Measurements from ENCODE around the gene MEIS2.

Gene MEIS2

DNA sequence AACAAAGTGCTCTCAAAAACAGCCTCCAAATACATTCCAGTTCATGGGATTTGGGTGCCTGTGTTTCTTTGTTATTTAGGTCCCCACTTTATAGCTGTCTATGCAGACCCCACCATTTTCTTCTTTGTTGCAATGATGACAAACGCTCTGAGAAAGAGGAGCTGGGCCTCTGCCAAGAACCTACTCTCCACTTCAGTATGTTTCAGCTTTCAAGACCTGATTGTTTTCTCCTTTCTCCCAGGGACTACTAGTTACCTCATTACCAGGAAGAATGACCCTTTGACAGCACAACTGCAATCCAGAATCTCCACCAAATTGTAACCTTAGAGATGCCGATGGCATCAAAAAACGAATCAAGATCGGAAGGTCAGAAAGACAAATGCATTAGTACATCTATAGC, 236.8 kb downstream of the MEIS2 start:
- TF ChIP-seq EP300 (IDR thresholded peaks at IDR 0.05; ENCODE audit: borderline replicate concordance) = no peak
- TF ChIP-seq EGR1 (IDR thresholded peaks at IDR 0.05) = no peak
- TF ChIP-seq ZBTB7A (IDR thresholded peaks at IDR 0.05; ENCODE audit: low read depth) = no peak
- TF ChIP-seq FOXM1 (IDR thresholded peaks at IDR 0.05; ENCODE audit: borderline replicate concordance, low read depth) = no peak
- no peak for TF ChIP-seq NFIC (IDR thresholded peaks at IDR 0.05)
- no peak for TF ChIP-seq CEBPB (IDR thresholded peaks at IDR 0.05)

DNA sequence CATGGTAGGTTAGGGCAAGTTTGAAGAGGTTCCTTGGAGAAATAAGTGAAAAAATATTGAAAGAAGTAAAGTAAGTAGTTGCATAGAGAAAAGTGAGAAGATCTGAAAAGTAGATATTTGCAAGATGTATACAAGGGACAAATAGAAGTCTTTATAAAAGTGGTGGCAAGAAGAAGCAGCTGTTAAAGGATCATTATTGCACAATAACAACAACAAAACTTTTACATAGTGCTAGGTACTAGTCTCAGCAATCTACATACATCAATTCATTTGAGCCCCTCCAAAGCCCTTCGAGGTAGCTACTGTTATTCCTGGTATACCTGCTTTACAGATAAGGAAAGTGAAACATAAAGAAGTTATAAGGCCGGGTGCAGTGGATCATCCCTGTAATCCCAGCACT, 239.6 kb downstream of the MEIS2 start:
- TF ChIP-seq TCF12 (IDR thresholded peaks at IDR 0.05; ENCODE audit: low read depth) (no peak), CREB1 (IDR thresholded peaks at IDR 0.05; ENCODE audit: low read depth) (no peak), CEBPB (IDR thresholded peaks at IDR 0.05) (no peak)
- TF ChIP-seq, protein P1, sequence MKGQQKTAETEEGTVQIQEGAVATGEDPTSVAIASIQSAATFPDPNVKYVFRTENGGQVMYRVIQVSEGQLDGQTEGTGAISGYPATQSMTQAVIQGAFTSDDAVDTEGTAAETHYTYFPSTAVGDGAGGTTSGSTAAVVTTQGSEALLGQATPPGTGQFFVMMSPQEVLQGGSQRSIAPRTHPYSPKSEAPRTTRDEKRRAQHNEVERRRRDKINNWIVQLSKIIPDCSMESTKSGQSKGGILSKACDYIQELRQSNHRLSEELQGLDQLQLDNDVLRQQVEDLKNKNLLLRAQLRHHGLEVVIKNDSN (IDR thresholded peaks at IDR 0.05) = no peak

DNA sequence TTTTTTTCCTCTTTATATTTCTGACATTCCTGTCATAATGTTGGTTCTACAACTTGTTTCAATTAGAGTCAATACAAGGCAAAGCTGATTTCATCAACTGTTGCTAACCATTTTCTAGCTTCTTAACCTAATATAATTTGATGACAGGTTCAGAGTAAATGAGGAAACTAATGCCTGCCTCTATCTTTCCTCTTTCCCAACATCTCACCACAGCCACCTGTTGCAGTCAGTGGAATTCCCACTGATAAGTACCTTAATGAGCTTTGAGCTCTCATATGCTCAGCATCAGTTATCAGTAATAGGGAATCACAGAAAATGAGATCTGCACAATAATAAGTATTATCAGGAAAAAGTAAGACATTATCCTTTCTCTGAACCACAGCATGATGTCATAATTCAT, 241.9 kb downstream of the MEIS2 start:
- TF ChIP-seq RAD21 (IDR thresholded peaks at IDR 0.05; ENCODE audit: low read depth) (no peak), EGR1 (IDR thresholded peaks at IDR 0.05) (no peak), TEAD4 (IDR thresholded peaks at IDR 0.05) (no peak), TAF1 (IDR thresholded peaks at IDR 0.05; ENCODE audit: low read depth) (no peak), TCF12 (IDR thresholded peaks at IDR 0.05; ENCODE audit: low read depth) (no peak), FOXM1 (IDR thresholded peaks at IDR 0.05; ENCODE audit: borderline replicate concordance, low read depth) (no peak), CREB1 (IDR thresholded peaks at IDR 0.05; ENCODE audit: low read depth) (no peak), YY1 (IDR thresholded peaks at IDR 0.05; ENCODE audit: low read depth) (no peak), CEBPB (IDR thresholded peaks at IDR 0.05) (no peak), NFIC (IDR thresholded peaks at IDR 0.05) (no peak), ZBTB7A (IDR thresholded peaks at IDR 0.05; ENCODE audit: low read depth) (no peak), EP300 (IDR thresholded peaks at IDR 0.05; ENCODE audit: borderline replicate concordance) (no peak)
- TF ChIP-seq, protein P2, sequence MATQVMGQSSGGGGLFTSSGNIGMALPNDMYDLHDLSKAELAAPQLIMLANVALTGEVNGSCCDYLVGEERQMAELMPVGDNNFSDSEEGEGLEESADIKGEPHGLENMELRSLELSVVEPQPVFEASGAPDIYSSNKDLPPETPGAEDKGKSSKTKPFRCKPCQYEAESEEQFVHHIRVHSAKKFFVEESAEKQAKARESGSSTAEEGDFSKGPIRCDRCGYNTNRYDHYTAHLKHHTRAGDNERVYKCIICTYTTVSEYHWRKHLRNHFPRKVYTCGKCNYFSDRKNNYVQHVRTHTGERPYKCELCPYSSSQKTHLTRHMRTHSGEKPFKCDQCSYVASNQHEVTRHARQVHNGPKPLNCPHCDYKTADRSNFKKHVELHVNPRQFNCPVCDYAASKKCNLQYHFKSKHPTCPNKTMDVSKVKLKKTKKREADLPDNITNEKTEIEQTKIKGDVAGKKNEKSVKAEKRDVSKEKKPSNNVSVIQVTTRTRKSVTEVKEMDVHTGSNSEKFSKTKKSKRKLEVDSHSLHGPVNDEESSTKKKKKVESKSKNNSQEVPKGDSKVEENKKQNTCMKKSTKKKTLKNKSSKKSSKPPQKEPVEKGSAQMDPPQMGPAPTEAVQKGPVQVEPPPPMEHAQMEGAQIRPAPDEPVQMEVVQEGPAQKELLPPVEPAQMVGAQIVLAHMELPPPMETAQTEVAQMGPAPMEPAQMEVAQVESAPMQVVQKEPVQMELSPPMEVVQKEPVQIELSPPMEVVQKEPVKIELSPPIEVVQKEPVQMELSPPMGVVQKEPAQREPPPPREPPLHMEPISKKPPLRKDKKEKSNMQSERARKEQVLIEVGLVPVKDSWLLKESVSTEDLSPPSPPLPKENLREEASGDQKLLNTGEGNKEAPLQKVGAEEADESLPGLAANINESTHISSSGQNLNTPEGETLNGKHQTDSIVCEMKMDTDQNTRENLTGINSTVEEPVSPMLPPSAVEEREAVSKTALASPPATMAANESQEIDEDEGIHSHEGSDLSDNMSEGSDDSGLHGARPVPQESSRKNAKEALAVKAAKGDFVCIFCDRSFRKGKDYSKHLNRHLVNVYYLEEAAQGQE (IDR thresholded peaks at IDR 0.05; ENCODE audit: low read depth) = no peak
- TF ChIP-seq, protein P3, sequence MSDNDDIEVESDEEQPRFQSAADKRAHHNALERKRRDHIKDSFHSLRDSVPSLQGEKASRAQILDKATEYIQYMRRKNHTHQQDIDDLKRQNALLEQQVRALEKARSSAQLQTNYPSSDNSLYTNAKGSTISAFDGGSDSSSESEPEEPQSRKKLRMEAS (IDR thresholded peaks at IDR 0.05) = no peak
- TF ChIP-seq, protein P1 (IDR thresholded peaks at IDR 0.05) = no peak

DNA sequence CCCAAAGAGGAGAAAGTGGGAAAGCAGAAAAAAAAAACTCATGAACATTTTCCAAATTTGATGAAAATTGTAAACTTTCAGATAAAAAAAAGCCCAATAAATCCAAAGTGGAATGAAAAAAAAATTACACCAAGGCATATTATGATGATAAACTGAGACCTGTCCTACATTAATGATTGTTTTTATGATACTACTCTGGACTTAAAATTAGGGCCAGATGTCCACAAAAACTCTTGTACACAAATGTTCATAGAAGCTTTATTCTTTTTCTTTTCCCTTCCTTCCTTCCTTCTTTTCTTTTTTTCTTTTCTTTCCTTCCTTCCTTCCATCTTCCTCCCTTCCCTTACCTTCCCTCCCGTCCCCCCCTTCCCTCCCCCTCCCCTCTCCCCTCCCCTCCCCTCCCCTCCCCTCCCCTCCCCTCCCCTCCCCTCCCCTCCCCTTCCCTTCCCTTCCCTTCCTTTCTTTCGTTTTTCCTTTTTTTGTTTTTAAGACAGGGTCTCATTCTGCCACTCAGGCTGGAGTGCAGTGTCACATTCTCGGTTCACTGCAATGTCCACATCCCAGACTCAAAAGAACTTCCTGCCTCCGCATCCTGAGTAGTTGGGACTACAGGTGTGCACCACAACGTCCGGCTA, 243.9 kb downstream of the MEIS2 start:
- TF ChIP-seq TEAD4 (IDR thresholded peaks at IDR 0.05) = no peak
- no peak for TF ChIP-seq CEBPB (IDR thresholded peaks at IDR 0.05)
- TF ChIP-seq, protein P3 (IDR thresholded peaks at IDR 0.05) = no peak

DNA sequence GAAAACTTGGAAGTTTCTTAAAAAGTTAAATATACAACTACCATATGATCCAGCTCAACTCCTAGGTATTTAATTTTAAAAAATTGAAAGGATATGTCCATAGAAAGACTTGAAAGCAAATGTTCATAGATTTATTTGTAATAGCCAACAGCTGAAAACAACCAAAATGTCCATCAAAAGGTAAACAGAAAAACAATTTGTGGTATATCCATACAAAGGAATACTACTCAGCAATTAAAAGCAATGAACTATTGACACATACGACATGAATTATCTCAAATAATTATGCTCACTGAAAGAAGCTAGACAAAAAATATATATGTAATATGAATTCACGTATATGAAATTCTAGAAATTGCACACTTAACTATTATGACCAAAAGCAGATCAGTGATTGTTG, 249.5 kb downstream of the MEIS2 start:
- TF ChIP-seq CREB1 (IDR thresholded peaks at IDR 0.05; ENCODE audit: low read depth) = no peak

DNA sequence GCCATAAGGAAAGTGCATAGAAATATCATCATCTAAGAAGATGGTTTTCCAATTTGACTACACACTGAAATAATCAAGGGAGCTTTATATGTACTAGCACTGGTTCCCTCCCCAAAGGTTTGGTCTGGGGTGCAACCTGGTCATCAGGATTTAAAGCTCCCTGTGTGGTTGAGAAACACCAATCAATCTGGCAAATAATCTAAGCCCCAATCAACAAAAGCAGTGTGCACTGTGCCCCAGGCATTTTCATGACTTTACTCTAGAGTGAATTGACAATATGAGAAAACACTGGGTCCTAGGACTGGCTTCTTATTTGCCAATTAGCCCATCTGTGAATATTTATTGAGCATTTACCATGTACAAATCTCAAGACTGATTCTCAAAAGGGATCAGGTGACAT, 255.1 kb downstream of the MEIS2 start:
- TF ChIP-seq, protein P1 (IDR thresholded peaks at IDR 0.05) = no peak
- TF ChIP-seq TCF12 (IDR thresholded peaks at IDR 0.05; ENCODE audit: low read depth) = no peak
- TF ChIP-seq, protein P2 (IDR thresholded peaks at IDR 0.05; ENCODE audit: low read depth) = no peak
- no peak for TF ChIP-seq ZBTB7A (IDR thresholded peaks at IDR 0.05; ENCODE audit: low read depth)
- no peak for TF ChIP-seq CEBPB (IDR thresholded peaks at IDR 0.05)
- no peak for TF ChIP-seq EP300 (IDR thresholded peaks at IDR 0.05; ENCODE audit: borderline replicate concordance)
- TF ChIP-seq RAD21 (IDR thresholded peaks at IDR 0.05; ENCODE audit: low read depth) = no peak
- no peak for TF ChIP-seq EGR1 (IDR thresholded peaks at IDR 0.05)
- TF ChIP-seq, protein P3 (IDR thresholded peaks at IDR 0.05) = no peak

Measured in Ishikawa (cell line).